ENCODE results near the gene MBD5. TPM values are rescaled to one million over a fixed set of nuclear protein-coding genes. Genes with fewer than 3 reads are reported as not detected.

The MBD5 gene
- polyA plus RNA-seq, 1 donor (not counting 4 experiments of a cell fraction or from before 2014, with no cell fraction given) = 20.1 TPM

- H4K20me1 ChIP-seq (ENCODE audit: control insufficient read depth, extremely low read depth, insufficient read depth, low read length) = no peaks in the 10 kb centered on the region
- H3K4me1 ChIP-seq (ENCODE audit: control insufficient read depth, extremely low read depth, insufficient read depth, low read length) = no peaks in the 10 kb centered on the region
- H3K4me2 ChIP-seq (ENCODE audit: control insufficient read depth, extremely low read depth, insufficient read depth, low read depth, low read length) = no peak overlapping the region
- no peaks in the 10 kb centered on the region for H3K9me3 ChIP-seq (ENCODE audit: control insufficient read depth, low read depth, low read length)
- no peak overlapping the region for H2AFZ ChIP-seq (ENCODE audit: control insufficient read depth, low read length)
- no peaks in the 10 kb centered on the region for H3K9me1 ChIP-seq (ENCODE audit: control insufficient read depth, extremely low read depth, insufficient read depth, low read length)
- no peak overlapping the region for H3K9ac ChIP-seq (ENCODE audit: control insufficient read depth, extremely low read depth, insufficient read depth, low read length)
- no peak overlapping the region for H3K4me3 ChIP-seq (ENCODE audit: control insufficient read depth in 2 of 3, extremely low read depth in 1 of 3, insufficient read depth in 2 of 3, low read depth in 1 of 3, low read length in 3 of 3)
- TF ChIP-seq CTCF (optimal IDR thresholded peaks at IDR 0.05 in 1 of 3, IDR thresholded peaks at IDR 0.05 in 1 of 3, conservative IDR thresholded peaks at IDR 0.05 in 1 of 3; ENCODE audit: extremely low read depth in 1 of 3, insufficient read depth in 2 of 3, low read length in 3 of 3) (no peak), EZH2 (IDR thresholded peaks at IDR 0.05; ENCODE audit: low read length) (no peak)
- H3K27ac ChIP-seq (ENCODE audit: control insufficient read depth, insufficient read depth, low read length) = no peak overlapping the region
- DNase-seq (ENCODE audit: low read depth, low spot score) = no peak
- FAIRE-seq = no peak
- dilution Hi-C loops (cut with MboI; ENCODE audit: extremely low pct_ligation_motif_present, low sequenced_read_pairs) = no loop called here
- no peaks in the 10 kb centered on the region for H3K27me3 ChIP-seq (ENCODE audit: control insufficient read depth, extremely low read depth, insufficient read depth, low read length)
- H3K36me3 ChIP-seq (ENCODE audit: control insufficient read depth in 2 of 2, extremely low read depth in 1 of 2, insufficient read depth in 2 of 2, low read length in 2 of 2) = no peaks in the 10 kb centered on the region
- no peaks in the 10 kb centered on the region for H3K79me2 ChIP-seq (ENCODE audit: control insufficient read depth, insufficient read depth, low read length)
Measured at GRCh38 chr2:148301362-148301761, 280.5 kb downstream of the MBD5 start.

GRCh38 chr2:148302526-148302925 lies 281.6 kb downstream of the MBD5 start:
- no peaks in the 10 kb centered on the region for H3K9me3 ChIP-seq (ENCODE audit: control insufficient read depth, low read depth, low read length)
- H3K4me2 ChIP-seq (ENCODE audit: control insufficient read depth, extremely low read depth, insufficient read depth, low read depth, low read length) = no peak overlapping the region
- FAIRE-seq (no peak), DNase-seq (ENCODE audit: low read depth, low spot score) (no peak)
- H3K79me2 ChIP-seq (ENCODE audit: control insufficient read depth, insufficient read depth, low read length) = no peaks in the 10 kb centered on the region
- no peaks in the 10 kb centered on the region for H3K4me1 ChIP-seq (ENCODE audit: control insufficient read depth, extremely low read depth, insufficient read depth, low read length)
- H4K20me1 ChIP-seq (ENCODE audit: control insufficient read depth, extremely low read depth, insufficient read depth, low read length) = no peaks in the 10 kb centered on the region
- dilution Hi-C loops (cut with MboI; ENCODE audit: extremely low pct_ligation_motif_present, low sequenced_read_pairs) = no loop called here
- no peaks in the 10 kb centered on the region for H3K36me3 ChIP-seq (ENCODE audit: control insufficient read depth in 2 of 2, extremely low read depth in 1 of 2, insufficient read depth in 2 of 2, low read length in 2 of 2)
- no peak overlapping the region for H2AFZ ChIP-seq (ENCODE audit: control insufficient read depth, low read length)
- no peak for TF ChIP-seq CTCF (optimal IDR thresholded peaks at IDR 0.05 in 1 of 3, IDR thresholded peaks at IDR 0.05 in 1 of 3, conservative IDR thresholded peaks at IDR 0.05 in 1 of 3; ENCODE audit: extremely low read depth in 1 of 3, insufficient read depth in 2 of 3, low read length in 3 of 3)
- no peak for TF ChIP-seq EZH2 (IDR thresholded peaks at IDR 0.05; ENCODE audit: low read length)
- no peak overlapping the region for H3K27ac ChIP-seq (ENCODE audit: control insufficient read depth, insufficient read depth, low read length)
- no peaks in the 10 kb centered on the region for H3K9me1 ChIP-seq (ENCODE audit: control insufficient read depth, extremely low read depth, insufficient read depth, low read length)
- H3K9ac ChIP-seq (ENCODE audit: control insufficient read depth, extremely low read depth, insufficient read depth, low read length) = no peak overlapping the region
- H3K27me3 ChIP-seq (ENCODE audit: control insufficient read depth, extremely low read depth, insufficient read depth, low read length) = no peaks in the 10 kb centered on the region
- no peak overlapping the region for H3K4me3 ChIP-seq (ENCODE audit: control insufficient read depth in 2 of 3, extremely low read depth in 1 of 3, insufficient read depth in 2 of 3, low read depth in 1 of 3, low read length in 3 of 3)
